HCT116 (cell line): Measurements from ENCODE around the gene HDAC2. TPM values are rescaled to one million over a fixed set of nuclear protein-coding genes. Genes with fewer than 3 reads are reported as not detected.

Source experiments
- ATAC-seq: fragments of 200-7000 bp; cut with Tn5 transposase; 2 replicates; pipeline ENCODE4 v1.9.1; 2020; ENCODE audit warnings: mild to moderate bottlenecking, moderate library complexity
- BruUV-seq: library from RNA; stranded (reverse); fragments of 400-500 nt; replicated peaks from 2 replicates; lab custom pipeline; 2021; lab: Mats Ljungman, UMichigan
- CTCF ChIA-PET: fragments of 300-600 bp; sonication (Branson Sonifier 250); formaldehyde crosslinking; loops from one replicate; lab custom pipeline; 2021; ENCODE audit warnings: antibody characterized with exemption; lab: Charles Lee
- POLR2A ChIA-PET: fragments of 300-600, 350-600 bp; sonication (Branson Sonifier 250); formaldehyde crosslinking; loops from one replicate; lab custom pipeline; 2021; ENCODE audit warnings: antibody characterized with exemption; lab: Charles Lee
- RAD21 ChIA-PET, 2 experiments: fragments of 300-600 bp; sonication (Branson Sonifier 250); formaldehyde crosslinking; loops; one replicate each; lab custom pipeline; 2023; ENCODE audit warnings: low total read pairs in 2 of 2; ENCODE audit not compliant: uncharacterized antibody in 2 of 2, unreplicated experiment in 2 of 2, low non-redundant PET in 1 of 2; lab: Charles Lee
- DNase-seq: peaks from one replicate; pipeline ENCODE4 v3.0.0-alpha.2; 2010; ENCODE audit warnings: low read depth, low spot score
- H2AFZ ChIP-seq: fragments of 200-600 bp; shearing (Covaris generic), sonication (generic); 2 replicates; pipeline ENCODE4 v1.6.1; 2017; ENCODE audit warnings: low read depth, mixed run types, mixed read lengths, antibody characterized with exemption, low read length; ENCODE audit not compliant: poor library complexity, severe bottlenecking
- H3K27ac ChIP-seq: 2 replicates; pipeline ENCODE4 v1.5.1; 2012; ENCODE audit warnings: low read depth, low read length
- H3K27me3 ChIP-seq: fragments of 200-600 bp; sonication (generic); 2 replicates; pipeline ENCODE4 v1.6.1; 2016; ENCODE audit warnings: mixed run types, low read length, mixed read lengths; ENCODE audit not compliant: insufficient read depth
- H3K36me3 ChIP-seq, 2 experiments: fragments of 200-500 bp in 1 of 2; fragments of 200-600 bp in 1 of 2; sonication (Bioruptor generic) in 1 of 2; sonication (generic) in 1 of 2; 2 replicates each; pipeline versions ENCODE4 v1.5.1 to v1.6.1; 2014 to 2016; ENCODE audit warnings: low read length in 2 of 2, inconsistent platforms in 1 of 2, mixed read lengths in 1 of 2, mixed run types in 1 of 2; ENCODE audit not compliant: insufficient read depth in 2 of 2, control insufficient read depth in 1 of 2
- H3K4me1 ChIP-seq, 2 experiments: fragments of 200-600 bp in 1 of 2; sonication (generic) in 1 of 2; 2 replicates each; pipeline versions ENCODE4 v1.5.1 to v1.6.1; 2012 to 2017; ENCODE audit warnings: low read length in 2 of 2, inconsistent platforms in 1 of 2, mild to moderate bottlenecking in 1 of 2, mixed read lengths in 1 of 2, mixed run types in 1 of 2, moderate library complexity in 1 of 2; ENCODE audit not compliant: insufficient read depth in 2 of 2, control insufficient read depth in 1 of 2
- H3K4me2 ChIP-seq: fragments of 200-600 bp; sonication (generic); 2 replicates; pipeline ENCODE4 v1.6.1; 2017; ENCODE audit warnings: mixed run types, low read length, mixed read lengths
- H3K4me3 ChIP-seq, 2 experiments: fragments of 200-600 bp in 1 of 2; sonication (generic) in 1 of 2; replicated peaks in 1 of 2; 2 replicates each; pipeline ENCODE4 v1.5.1; 2011 to 2016; ENCODE audit warnings: low read length in 2 of 2, control low read depth in 1 of 2, low read depth in 1 of 2, mild to moderate bottlenecking in 1 of 2, mixed read lengths in 1 of 2, mixed run types in 1 of 2
- H3K79me2 ChIP-seq: fragments of 200-600 bp; sonication (generic); 2 replicates; pipeline ENCODE4 v1.6.1; 2017; ENCODE audit warnings: mild to moderate bottlenecking, mixed run types, low read length, moderate library complexity, mixed read lengths; ENCODE audit not compliant: insufficient read depth
- H3K9ac ChIP-seq: fragments of 200-600 bp; sonication (generic); 2 replicates; pipeline ENCODE4 v1.6.1; 2016; ENCODE audit warnings: low read length, mixed read lengths
- H3K9me2 ChIP-seq: fragments of 200-600 bp; sonication (generic), shearing (Covaris generic); 2 replicates; pipeline ENCODE4 v1.6.1; 2017; ENCODE audit warnings: mixed run types, mild to moderate bottlenecking, moderate library complexity; ENCODE audit not compliant: insufficient read depth
- H3K9me3 ChIP-seq, 2 experiments: fragments of 200-500 bp in 1 of 2; fragments of 200-600 bp in 1 of 2; sonication (Bioruptor generic) in 1 of 2; sonication (generic) in 1 of 2; 2 replicates each; pipeline ENCODE4 v1.6.1; 2014 to 2017; ENCODE audit warnings: low read length in 2 of 2, mixed read lengths in 2 of 2, inconsistent platforms in 1 of 2, low read depth in 1 of 2, mild to moderate bottlenecking in 1 of 2, mixed run types in 1 of 2, moderate library complexity in 1 of 2; ENCODE audit not compliant: control insufficient read depth in 1 of 2, insufficient read depth in 1 of 2
- H4K20me1 ChIP-seq: fragments of 200-600 bp; sonication (generic), shearing (Covaris generic); 2 replicates; pipeline ENCODE4 v1.6.1; 2017; ENCODE audit warnings: mixed run types, mild to moderate bottlenecking, moderate library complexity; ENCODE audit not compliant: insufficient read depth
- CEBPB ChIP-seq: IDR thresholded peaks from 2 replicates; pipeline ENCODE4 v1.6.1; 2012; ENCODE audit warnings: low read depth
- POLR2AphosphoS5 ChIP-seq: IDR thresholded peaks from 2 replicates; pipeline ENCODE4 v1.6.1; 2011; ENCODE audit warnings: mild to moderate bottlenecking, low read depth, low read length, moderate library complexity
- REST ChIP-seq: IDR thresholded peaks from 2 replicates; pipeline ENCODE4 v1.6.1; 2012; ENCODE audit warnings: low read depth
- SRF ChIP-seq: IDR thresholded peaks from 2 replicates; pipeline ENCODE4 v1.6.1; 2012; ENCODE audit warnings: low read depth
- ZBTB33 ChIP-seq: IDR thresholded peaks from 2 replicates; pipeline ENCODE4 v1.6.1; 2011; ENCODE audit warnings: mild to moderate bottlenecking, low read length, moderate library complexity; ENCODE audit not compliant: insufficient replicate concordance; ENCODE audit errors: extremely low read depth
- intact Hi-C: fragments of 100-400 bp; cut with micrococcal nuclease; formaldehyde crosslinking; loops from 2 replicates; pipeline ENCODE4 v1.10.0; 2022
- total RNA-seq: library from RNA; stranded (reverse); gene quantifications from one replicate; pipeline ENCODE4 v1.2.1, GENCODE V29; 2021; ENCODE audit not compliant: unreplicated experiment

Gene HDAC2
- total RNA-seq, 1 experiment from 2014 or later, result 153 TPM

DNA sequence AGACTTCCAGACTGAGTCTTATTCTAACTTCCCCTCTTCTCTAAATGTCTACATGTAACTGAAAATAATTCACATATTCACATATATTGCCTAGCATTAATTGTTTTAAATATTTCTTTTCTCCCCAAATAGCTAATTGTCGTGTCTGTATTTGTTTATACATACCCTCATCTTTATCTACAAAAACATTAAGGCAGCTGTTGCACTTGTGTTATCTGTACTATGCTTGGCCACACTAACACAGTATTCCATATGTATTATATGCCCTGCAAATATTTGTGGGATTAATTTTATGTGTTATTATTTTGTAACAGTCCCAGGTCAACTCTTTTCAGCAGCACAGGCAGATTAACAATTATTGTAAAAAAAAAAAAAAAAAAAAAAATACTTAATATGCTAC, 11.7 kb downstream of the HDAC2 start:
- Histone ChIP-seq H3K27me3 (no peaks in the 10 kb centered on the region), H3K9me3 (no peaks in the 10 kb centered on the region), H3K9ac (no peak overlapping the region), H3K36me3 (peaks cover 2 to 21% of the 10 kb centered on the region in 2 experiments; a peak in 2 of 4 replicates), H3K4me3 (no peak overlapping the region)
- no peak for TF ChIP-seq CEBPB
- no peak for TF ChIP-seq SRF
- no peak for TF ChIP-seq REST
- TF ChIP-seq, all 23 proteins: peak for 0
- H3K9me2 ChIP-seq, result no peaks in the 10 kb centered on the region
- no peaks in the 10 kb centered on the region for H3K4me1 ChIP-seq
- ChIA-PET RAD21 (no interaction called here), POLR2A (interaction anchor here (1.1 kb wide), 1 partner anchor 8 kb away, joined by 4 read pairs; no protein-coding TSS in a partner anchor), CTCF (no interaction called here)
- intact Hi-C loops, result no loop called here
- no peak overlapping the region for H3K27ac ChIP-seq
- H2AFZ ChIP-seq, result no peak overlapping the region
- BruUV-seq, result no TSS peak
- no peak for DNase-seq
- no peak for ATAC-seq
- H3K79me2 ChIP-seq, result peaks cover 91% of the 10 kb centered on the region
- no peak overlapping the region for H3K4me2 ChIP-seq
- peaks cover 27% of the 10 kb centered on the region for H4K20me1 ChIP-seq

DNA sequence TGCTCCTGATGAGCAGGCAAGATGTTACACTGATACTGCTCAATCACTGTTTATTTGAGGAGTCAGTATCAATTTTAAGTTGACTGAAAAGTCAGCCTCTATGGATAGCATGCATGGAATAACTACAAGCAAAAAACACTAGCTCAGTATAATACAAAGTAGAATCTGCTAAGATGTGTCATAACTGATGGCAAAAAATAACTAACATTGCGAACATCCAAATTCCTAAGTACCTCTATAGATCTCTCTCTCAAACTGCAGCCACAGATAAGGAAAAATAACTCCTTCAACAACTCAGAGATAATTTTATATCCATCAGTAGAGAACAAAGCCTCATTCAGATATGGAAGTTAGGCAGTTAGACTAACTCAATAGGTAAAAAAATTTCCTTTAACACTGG, 16.3 kb downstream of the HDAC2 start:
- BruUV-seq, result no TSS peak
- ChIA-PET CTCF (no interaction called here), RAD21 (no interaction called here), POLR2A (no interaction called here)
- H3K4me3 ChIP-seq, result no peak overlapping the region
- H2AFZ ChIP-seq, result no peak overlapping the region
- no peaks in the 10 kb centered on the region for H3K9me3 ChIP-seq
- H3K79me2 ChIP-seq, result peaks cover 81% of the 10 kb centered on the region
- DNase-seq (no peak), ATAC-seq (no peak)
- H3K36me3 ChIP-seq, result peaks cover 4 to 34% of the 10 kb centered on the region in 2 experiments; a peak in 3 of 4 replicates
- H3K9ac ChIP-seq, result no peak overlapping the region
- no peaks in the 10 kb centered on the region for H3K9me2 ChIP-seq
- intact Hi-C loops, result no loop called here
- peaks cover 6% of the 10 kb centered on the region; the same call in 1 of the 2 replicates for H4K20me1 ChIP-seq
- H3K4me2 ChIP-seq, result no peak overlapping the region
- H3K4me1 ChIP-seq, result peaks cover 0 to 6% of the 10 kb centered on the region in 2 experiments; a peak in 2 of 4 replicates
- TF ChIP-seq ZBTB33 (no peak), POLR2AphosphoS5 (no peak)
- H3K27ac ChIP-seq, result no peak overlapping the region
- H3K27me3 ChIP-seq, result no peaks in the 10 kb centered on the region
